Keratinocyte (primary cell): ENCODE results near the gene RMND1. TPM values are rescaled to one million over a fixed set of nuclear protein-coding genes. Genes with fewer than 3 reads are reported as not detected.

Experiments
- DNase-seq: peaks from one replicate; pipeline ENCODE4 v3.0.0-alpha.2; 2011; ENCODE audit warnings: low read depth, missing footprints, low spot score
- FAIRE-seq: peaks from 2 replicates; lab custom pipeline; 2011; peaks lifted over from hg19 to GRCh38; lab: Jason Lieb, UNC
- H2AFZ ChIP-seq: 2 replicates; pipeline ENCODE4 v1.6.0; 2012; ENCODE audit warnings: low read length, control low read depth, inconsistent platforms; ENCODE audit not compliant: control insufficient read depth
- H3K27ac ChIP-seq: 2 replicates; pipeline ENCODE4 v1.5.1; 2011; ENCODE audit warnings: low read length; ENCODE audit not compliant: control insufficient read depth, insufficient read depth
- H3K27me3 ChIP-seq: 3 replicates; pipeline ENCODE4 v1.6.0; 2011; ENCODE audit warnings: low read length; ENCODE audit not compliant: control insufficient read depth, insufficient read depth; ENCODE audit errors: extremely low read depth
- H3K36me3 ChIP-seq, 2 experiments: 2 replicates in 1 of 2; 3 replicates in 1 of 2; pipeline ENCODE4 v1.5.1; 2011; ENCODE audit warnings: low read length in 2 of 2, mild to moderate bottlenecking in 1 of 2; ENCODE audit not compliant: control insufficient read depth in 2 of 2, insufficient read depth in 2 of 2; ENCODE audit errors: extremely low read depth in 1 of 2
- H3K4me1 ChIP-seq: 3 replicates; pipeline ENCODE4 v1.5.1; 2011; ENCODE audit warnings: low read length; ENCODE audit not compliant: control insufficient read depth, insufficient read depth; ENCODE audit errors: extremely low read depth
- H3K4me2 ChIP-seq: 3 replicates; pipeline ENCODE4 v1.6.0; 2011; ENCODE audit warnings: low read depth, low read length; ENCODE audit not compliant: control insufficient read depth, insufficient read depth; ENCODE audit errors: extremely low read depth
- H3K4me3 ChIP-seq, 3 experiments: fragments of 200-600 bp in 1 of 3; sonication (generic) in 1 of 3; 2 replicates in 2 of 3; 3 replicates in 1 of 3; pipeline ENCODE4 v1.5.1; 2011 to 2016; ENCODE audit warnings: low read length in 3 of 3, mild to moderate bottlenecking in 3 of 3, control low read depth in 2 of 3, inconsistent platforms in 1 of 3, low read depth in 1 of 3, mixed read lengths in 1 of 3, mixed run types in 1 of 3, moderate library complexity in 1 of 3; ENCODE audit not compliant: control insufficient read depth in 2 of 3, insufficient read depth in 2 of 3; ENCODE audit errors: extremely low read depth in 1 of 3
- H3K79me2 ChIP-seq: 2 replicates; pipeline ENCODE4 v1.6.0; 2012; ENCODE audit warnings: low read length; ENCODE audit not compliant: control insufficient read depth, insufficient read depth
- H3K9ac ChIP-seq: 3 replicates; pipeline ENCODE4 v1.6.0; 2011; ENCODE audit warnings: low read length; ENCODE audit not compliant: control insufficient read depth, insufficient read depth; ENCODE audit errors: extremely low read depth
- H3K9me1 ChIP-seq: 3 replicates; pipeline ENCODE4 v1.6.0; 2011; ENCODE audit warnings: low read length; ENCODE audit not compliant: control insufficient read depth, insufficient read depth; ENCODE audit errors: extremely low read depth
- H3K9me3 ChIP-seq: 2 replicates; pipeline ENCODE4 v1.5.1; 2012; ENCODE audit warnings: low read depth, low read length; ENCODE audit not compliant: control insufficient read depth
- H4K20me1 ChIP-seq: 3 replicates; pipeline ENCODE4 v1.6.0; 2011; ENCODE audit warnings: low read length; ENCODE audit not compliant: control insufficient read depth, insufficient read depth; ENCODE audit errors: extremely low read depth
- EZH2 ChIP-seq: IDR thresholded peaks from one replicate; pipeline ENCODE4 v1.6.1; 2012; ENCODE audit warnings: inconsistent platforms, mild to moderate bottlenecking, low read length, moderate library complexity
- dilution Hi-C: fragments of 300-500 bp; cut with MboI; formaldehyde crosslinking; loops from one replicate; pipeline ENCODE4 v1.7.0; 2020; ENCODE audit warnings: low sequenced_read_pairs; ENCODE audit not compliant: extremely low pct_ligation_motif_present
- polyA minus RNA-seq, 3 experiments: library from RNA; depleted of rRNA, polyadenylated mRNA; stranded (reverse); fragments of >200 nt; gene quantifications; 1 replicate in 1 of 3; 2 replicates in 1 of 3; 3 replicates in 1 of 3; pipeline ENCODE4 v1.2.3, GENCODE V29; 2011
- polyA plus RNA-seq, 5 experiments: library from polyadenylated mRNA; depleted of rRNA in 3 of 5; stranded (reverse) in 3 of 5; stranded (forward) in 1 of 5; unstranded in 1 of 5; fragments of >200 nt; gene quantifications; 1 replicate in 1 of 5; 2 replicates in 3 of 5; 3 replicates in 1 of 5; pipeline versions ENCODE4 v1.2.1 to v1.2.3, GENCODE V29; 2011 to 2012; ENCODE audit warnings: missing spikeins in 2 of 5, low read depth in 1 of 5, low replicate concordance in 1 of 5
- TF ChIP-seq, protein P1 (sequence below), 3 experiments: IDR thresholded peaks in 1 of 3; conservative IDR thresholded peaks in 1 of 3; optimal IDR thresholded peaks in 1 of 3; 2 replicates in 2 of 3; 3 replicates in 1 of 3; pipeline versions ENCODE3 to v1.5.1; 2011; ENCODE audit warnings: low read length in 3 of 3, mild to moderate bottlenecking in 3 of 3, moderate library complexity in 2 of 3, control low read depth in 1 of 3, inconsistent platforms in 1 of 3; ENCODE audit not compliant: insufficient read depth in 2 of 3; ENCODE audit errors: extremely low read depth in 1 of 3

Gene RMND1, protein sequence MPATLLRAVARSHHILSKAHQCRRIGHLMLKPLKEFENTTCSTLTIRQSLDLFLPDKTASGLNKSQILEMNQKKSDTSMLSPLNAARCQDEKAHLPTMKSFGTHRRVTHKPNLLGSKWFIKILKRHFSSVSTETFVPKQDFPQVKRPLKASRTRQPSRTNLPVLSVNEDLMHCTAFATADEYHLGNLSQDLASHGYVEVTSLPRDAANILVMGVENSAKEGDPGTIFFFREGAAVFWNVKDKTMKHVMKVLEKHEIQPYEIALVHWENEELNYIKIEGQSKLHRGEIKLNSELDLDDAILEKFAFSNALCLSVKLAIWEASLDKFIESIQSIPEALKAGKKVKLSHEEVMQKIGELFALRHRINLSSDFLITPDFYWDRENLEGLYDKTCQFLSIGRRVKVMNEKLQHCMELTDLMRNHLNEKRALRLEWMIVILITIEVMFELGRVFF
- polyA plus RNA-seq (14.0 to 23.1 TPM (median 14.2 TPM) in 3 replicates), polyA minus RNA-seq (3.5 to 18.5 TPM (median 11.7 TPM) in 3 replicates)
- polyA plus RNA-seq (2011; ENCODE audit: low read depth) = 11.1 TPM
- 14.8 and 23.7 TPM in 2 replicates for polyA plus RNA-seq (2011; cell fraction: cytosol; rRNA removed)
- polyA plus RNA-seq (2011; cell fraction: nucleus; rRNA removed) = 9.6 and 12.6 TPM in 2 replicates
- 15.8 and 19.4 TPM in 2 replicates for polyA plus RNA-seq (2012; ENCODE audit: low replicate concordance)
- 11.9 TPM for polyA minus RNA-seq (2011; cell fraction: cytosol; rRNA and poly(A)+ RNA removed)
- polyA minus RNA-seq (2011; cell fraction: nucleus; rRNA and poly(A)+ RNA removed) = 9.7 and 16.8 TPM in 2 replicates

DNA sequence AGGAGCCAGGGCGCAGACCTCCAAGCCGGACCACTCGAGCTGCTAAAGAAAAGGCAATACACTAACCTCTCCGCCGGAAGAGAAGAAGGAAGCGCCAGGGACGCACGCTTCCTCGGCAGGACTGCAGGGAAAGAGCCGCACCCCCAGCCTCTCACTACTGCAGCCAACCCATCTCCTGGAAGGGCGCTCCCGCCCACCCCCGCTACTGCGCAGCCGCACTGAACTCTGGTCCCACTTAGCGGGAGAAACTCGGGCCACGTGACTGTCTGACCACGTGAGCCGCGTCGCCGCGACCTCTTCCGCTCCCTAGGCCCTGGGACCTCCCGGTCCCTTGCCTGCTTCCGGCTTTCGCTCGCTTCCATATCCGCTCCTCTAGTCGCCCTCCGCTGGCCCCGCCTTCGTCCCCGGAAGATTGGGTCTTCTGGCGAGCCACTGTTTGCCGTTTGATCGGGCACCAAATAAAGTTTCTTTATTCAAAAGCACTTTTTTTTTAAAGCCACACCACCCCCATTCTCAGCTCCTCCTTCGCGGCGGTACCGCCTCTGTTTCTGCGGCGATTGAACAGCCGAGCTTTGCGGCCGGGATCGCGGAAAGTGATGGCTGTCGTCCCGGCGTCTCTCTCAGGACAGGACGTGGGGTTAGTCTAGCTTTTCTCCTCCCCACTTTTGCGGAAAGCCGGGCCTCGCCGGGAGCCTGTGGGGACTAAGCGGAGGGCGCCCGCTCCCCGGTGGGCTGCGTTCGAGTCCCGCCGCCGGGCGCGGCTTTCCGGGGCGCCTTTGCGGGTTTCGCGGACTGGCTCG, at the start of gene RMND1:
Gene RMND1, minus strand, starts transcription at position 177 of the 800 bp plus-strand sequence. CDS start 6,315 bp downstream, outside the sequence.
- peak within 1 kb of the TSS; percentile 85 for H3K27ac ChIP-seq
- dilution Hi-C loops = no loop called here
- FAIRE-seq (peak; percentile 78), DNase-seq (peak; percentile 96)
- no peaks in the 10 kb centered on the region for H4K20me1 ChIP-seq
- peaks cover 50% of the 10 kb centered on the region for H3K79me2 ChIP-seq
- no peaks in the 10 kb centered on the region for H3K9me1 ChIP-seq
- H2AFZ ChIP-seq = peak within 1 kb of the TSS; percentile 91
- H3K4me2 ChIP-seq = peak within 1 kb of the TSS; percentile 83
- no peaks in the 10 kb centered on the region for H3K27me3 ChIP-seq
- H3K9me3 ChIP-seq = no peaks in the 10 kb centered on the region
- H3K9ac ChIP-seq = peak within 1 kb of the TSS; percentile 91
- TF ChIP-seq, protein P1, sequence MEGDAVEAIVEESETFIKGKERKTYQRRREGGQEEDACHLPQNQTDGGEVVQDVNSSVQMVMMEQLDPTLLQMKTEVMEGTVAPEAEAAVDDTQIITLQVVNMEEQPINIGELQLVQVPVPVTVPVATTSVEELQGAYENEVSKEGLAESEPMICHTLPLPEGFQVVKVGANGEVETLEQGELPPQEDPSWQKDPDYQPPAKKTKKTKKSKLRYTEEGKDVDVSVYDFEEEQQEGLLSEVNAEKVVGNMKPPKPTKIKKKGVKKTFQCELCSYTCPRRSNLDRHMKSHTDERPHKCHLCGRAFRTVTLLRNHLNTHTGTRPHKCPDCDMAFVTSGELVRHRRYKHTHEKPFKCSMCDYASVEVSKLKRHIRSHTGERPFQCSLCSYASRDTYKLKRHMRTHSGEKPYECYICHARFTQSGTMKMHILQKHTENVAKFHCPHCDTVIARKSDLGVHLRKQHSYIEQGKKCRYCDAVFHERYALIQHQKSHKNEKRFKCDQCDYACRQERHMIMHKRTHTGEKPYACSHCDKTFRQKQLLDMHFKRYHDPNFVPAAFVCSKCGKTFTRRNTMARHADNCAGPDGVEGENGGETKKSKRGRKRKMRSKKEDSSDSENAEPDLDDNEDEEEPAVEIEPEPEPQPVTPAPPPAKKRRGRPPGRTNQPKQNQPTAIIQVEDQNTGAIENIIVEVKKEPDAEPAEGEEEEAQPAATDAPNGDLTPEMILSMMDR (optimal IDR thresholded peaks at IDR 0.05 in 1 of 3, IDR thresholded peaks at IDR 0.05 in 1 of 3, conservative IDR thresholded peaks at IDR 0.05 in 1 of 3; ENCODE audit: extremely low read depth in 1 of 3, insufficient read depth in 2 of 3, low read length in 3 of 3) = no peak
- no peak for TF ChIP-seq EZH2
- peaks cover 10% of the 10 kb centered on the region for H3K4me1 ChIP-seq
- H3K4me3 ChIP-seq = peak within 1 kb of the TSS; percentile 79 to 98 (median 98)
- peaks cover 1 to 3% of the 10 kb centered on the region in 2 experiments for H3K36me3 ChIP-seq

DNA sequence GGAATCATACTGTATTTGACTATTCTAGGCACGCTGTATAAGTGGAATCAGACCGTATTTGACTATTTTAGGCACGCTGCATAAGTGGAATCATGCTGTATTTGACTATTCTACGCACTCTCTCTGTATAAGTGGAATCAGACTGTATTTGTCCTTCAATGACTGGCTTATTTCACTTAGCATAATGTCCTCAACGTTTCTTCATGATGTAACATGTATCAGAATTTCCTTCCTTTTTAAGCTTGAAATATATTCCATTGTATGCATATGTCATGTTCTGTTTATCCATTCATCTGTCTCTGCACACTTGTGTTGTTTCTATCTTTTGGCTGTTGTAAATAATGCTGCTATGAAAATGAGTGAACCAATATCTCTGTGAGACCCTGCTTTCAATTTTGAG, 47.6 kb upstream of the RMND1 start:
- peaks cover 9% of the 10 kb centered on the region for H3K27me3 ChIP-seq
- no peaks in the 10 kb centered on the region for H3K36me3 ChIP-seq
- H3K79me2 ChIP-seq = no peaks in the 10 kb centered on the region
- H3K4me2 ChIP-seq = no peak overlapping the region
- no peak overlapping the region for H3K4me3 ChIP-seq
- no peak overlapping the region for H3K27ac ChIP-seq
- H3K4me1 ChIP-seq = peaks cover 5% of the 10 kb centered on the region
- H4K20me1 ChIP-seq = no peaks in the 10 kb centered on the region
- H2AFZ ChIP-seq = no peak overlapping the region
- FAIRE-seq (no peak), DNase-seq (no peak)
- H3K9ac ChIP-seq = no peak overlapping the region
- no peaks in the 10 kb centered on the region for H3K9me3 ChIP-seq
- H3K9me1 ChIP-seq = no peaks in the 10 kb centered on the region
- TF ChIP-seq, protein P1 (optimal IDR thresholded peaks at IDR 0.05 in 1 of 3, IDR thresholded peaks at IDR 0.05 in 1 of 3, conservative IDR thresholded peaks at IDR 0.05 in 1 of 3; ENCODE audit: extremely low read depth in 1 of 3, insufficient read depth in 2 of 3, low read length in 3 of 3) = no peak
- no peak for TF ChIP-seq EZH2
- dilution Hi-C loops = no loop called here
